GM19238 (cell line): ENCODE results near the gene SCNN1B.
"Not testable (repeated sequence)": the region's sequence is repeated elsewhere in the genome, so short reads cannot be mapped to it uniquely, and the experiment has no call there.

Experiments
- DNase-seq: peaks from one replicate; pipeline ENCODE4 v3.0.0; 2011; ENCODE audit warnings: low spot score; ENCODE audit not compliant: insufficient read length

The SCNN1B gene, protein sequence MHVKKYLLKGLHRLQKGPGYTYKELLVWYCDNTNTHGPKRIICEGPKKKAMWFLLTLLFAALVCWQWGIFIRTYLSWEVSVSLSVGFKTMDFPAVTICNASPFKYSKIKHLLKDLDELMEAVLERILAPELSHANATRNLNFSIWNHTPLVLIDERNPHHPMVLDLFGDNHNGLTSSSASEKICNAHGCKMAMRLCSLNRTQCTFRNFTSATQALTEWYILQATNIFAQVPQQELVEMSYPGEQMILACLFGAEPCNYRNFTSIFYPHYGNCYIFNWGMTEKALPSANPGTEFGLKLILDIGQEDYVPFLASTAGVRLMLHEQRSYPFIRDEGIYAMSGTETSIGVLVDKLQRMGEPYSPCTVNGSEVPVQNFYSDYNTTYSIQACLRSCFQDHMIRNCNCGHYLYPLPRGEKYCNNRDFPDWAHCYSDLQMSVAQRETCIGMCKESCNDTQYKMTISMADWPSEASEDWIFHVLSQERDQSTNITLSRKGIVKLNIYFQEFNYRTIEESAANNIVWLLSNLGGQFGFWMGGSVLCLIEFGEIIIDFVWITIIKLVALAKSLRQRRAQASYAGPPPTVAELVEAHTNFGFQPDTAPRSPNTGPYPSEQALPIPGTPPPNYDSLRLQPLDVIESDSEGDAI

DNA sequence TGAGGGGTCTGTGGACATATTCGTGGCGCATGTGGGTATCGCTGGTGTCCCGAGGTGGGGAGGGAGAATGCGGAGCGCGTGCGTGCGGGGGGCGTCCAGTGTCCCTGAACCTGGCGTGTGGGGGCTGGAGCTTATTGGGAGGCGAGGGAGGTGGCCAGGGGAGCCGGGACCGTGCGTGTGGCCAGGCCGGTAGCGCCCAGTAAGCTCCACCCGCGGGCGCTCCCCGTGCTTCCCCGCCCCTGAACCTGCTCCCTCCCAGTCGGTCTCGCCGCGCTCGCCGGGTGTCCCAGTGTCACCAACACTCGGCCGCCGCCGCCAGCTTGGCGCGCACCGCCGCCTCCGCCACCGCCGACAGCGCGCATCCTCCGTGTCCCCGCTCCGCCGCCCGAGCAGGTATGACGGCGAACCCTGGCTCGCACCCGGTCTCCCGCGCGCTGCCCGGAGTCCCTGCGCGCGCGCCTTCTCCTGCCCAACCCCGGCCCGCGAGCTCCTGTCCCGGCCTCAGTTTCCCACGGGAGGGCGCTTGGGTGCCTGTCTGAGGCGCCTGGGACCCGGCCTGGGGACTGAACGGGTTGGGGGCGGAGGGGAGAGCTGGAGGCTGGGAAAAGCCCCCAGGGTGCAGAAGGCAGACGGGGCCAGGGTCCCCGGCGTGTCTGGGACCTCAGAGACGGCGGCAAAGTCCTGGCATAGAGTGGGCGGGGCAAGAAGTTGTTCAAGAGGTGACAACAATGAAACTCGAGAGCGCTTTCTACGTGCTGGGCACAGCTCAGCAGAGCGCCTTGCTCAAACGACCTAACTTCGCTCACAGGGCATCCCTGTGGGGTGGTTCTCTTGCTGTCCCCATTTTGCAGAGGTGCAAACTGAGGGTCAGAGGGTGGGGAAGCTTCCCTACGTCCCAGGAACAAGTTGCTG is at the start of gene SCNN1B:
SCNN1B (plus strand) TSS at position 258 of the 912 bp plus-strand sequence. CDS start 46,298 bp downstream, outside the sequence.
- no peak for DNase-seq

DNA sequence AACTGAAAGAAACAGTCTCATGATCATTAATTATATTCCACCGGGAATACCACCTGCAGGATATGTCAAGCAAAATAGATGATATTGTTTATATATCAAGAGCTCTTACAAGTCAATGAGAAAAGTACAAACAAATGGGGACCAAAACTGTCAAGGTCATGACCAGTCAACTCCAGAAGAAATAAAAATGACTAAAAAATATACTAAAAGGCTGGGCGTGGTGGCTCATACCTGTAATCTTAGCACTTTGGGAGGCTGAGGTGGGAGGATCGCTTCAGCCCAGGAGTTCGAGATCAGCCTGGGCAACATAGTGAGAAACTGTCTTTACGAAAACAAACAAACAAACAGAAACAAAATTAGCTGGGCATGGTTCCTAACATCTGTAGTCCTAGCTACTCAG is 49.8 kb upstream of the SCNN1B start:
- DNase-seq: no peak

DNA sequence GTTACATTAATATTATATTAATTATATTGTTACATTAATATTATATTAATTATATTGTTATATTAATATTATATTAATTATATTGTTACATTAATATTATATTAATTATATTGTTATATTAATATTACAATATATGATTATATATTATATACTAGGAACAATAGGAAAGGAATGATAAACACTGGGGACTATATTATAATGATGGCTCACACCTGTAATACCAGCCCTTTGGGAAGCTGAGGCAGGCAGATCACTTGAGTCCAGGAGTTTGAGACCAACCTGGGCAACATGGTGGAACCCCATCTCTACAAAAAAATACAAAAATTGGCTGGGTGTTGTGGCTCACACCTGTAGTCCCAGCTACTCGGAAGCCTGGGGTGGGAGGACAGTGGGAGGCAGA is 48.5 kb upstream of the SCNN1B start:
- not testable (repeated sequence) for DNase-seq

DNA sequence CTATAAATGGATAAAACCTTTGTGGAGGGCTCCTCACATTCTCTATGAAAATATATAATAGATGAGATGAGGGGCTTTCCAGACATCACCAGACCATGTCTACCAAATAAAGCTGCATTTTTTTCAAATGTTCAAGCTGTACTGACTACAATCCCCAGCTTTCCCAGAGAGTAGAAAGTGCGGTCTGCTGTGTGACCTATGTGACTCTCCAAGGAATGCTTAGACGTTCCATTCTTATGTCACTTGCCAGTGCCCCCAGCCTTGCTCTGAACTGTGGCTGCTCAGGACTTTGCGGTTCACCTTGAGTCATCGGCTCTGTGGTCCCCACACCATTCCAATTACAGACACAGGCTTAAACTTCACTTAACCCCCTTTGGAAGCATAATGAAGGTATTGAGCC is 47.8 kb upstream of the SCNN1B start:
- DNase-seq: no peak

DNA sequence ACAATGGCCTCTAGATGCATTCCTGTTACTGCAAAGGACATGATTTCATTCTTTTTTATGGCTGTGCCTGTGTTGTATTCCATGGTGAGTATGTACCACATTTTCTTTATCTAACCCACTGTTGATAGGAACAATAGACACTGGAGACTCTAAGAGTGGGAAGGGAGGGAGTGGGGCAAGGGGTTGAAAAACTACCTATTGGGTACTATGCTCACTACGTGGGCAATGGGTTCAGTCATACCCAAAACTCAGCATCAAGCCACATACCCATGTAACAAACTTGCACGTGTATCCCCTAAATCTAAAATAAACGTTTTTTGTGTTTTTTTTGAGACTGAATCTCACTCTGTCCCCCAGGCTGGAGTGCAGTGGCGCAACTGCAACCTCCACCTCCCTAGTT is 47.1 kb upstream of the SCNN1B start:
- no peak for DNase-seq

DNA sequence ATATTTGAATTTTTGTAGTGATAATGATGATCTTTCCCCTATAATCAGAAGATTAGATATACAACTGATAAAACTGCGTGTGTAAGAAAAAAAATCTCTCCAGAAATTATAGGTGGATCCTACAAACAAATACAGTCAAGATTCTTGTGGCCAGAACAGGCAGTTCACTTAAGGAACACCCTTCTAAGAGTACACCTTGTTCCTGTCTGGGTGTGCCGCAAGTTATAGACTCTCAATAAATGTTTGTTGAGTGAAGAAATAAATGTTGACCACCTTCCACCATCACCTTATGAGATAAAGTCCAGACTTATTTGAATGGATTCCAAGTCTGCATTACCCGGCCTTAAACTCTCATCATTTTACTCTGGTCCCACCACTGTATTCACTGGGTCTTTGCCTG is 45.7 kb upstream of the SCNN1B start:
- no peak for DNase-seq

DNA sequence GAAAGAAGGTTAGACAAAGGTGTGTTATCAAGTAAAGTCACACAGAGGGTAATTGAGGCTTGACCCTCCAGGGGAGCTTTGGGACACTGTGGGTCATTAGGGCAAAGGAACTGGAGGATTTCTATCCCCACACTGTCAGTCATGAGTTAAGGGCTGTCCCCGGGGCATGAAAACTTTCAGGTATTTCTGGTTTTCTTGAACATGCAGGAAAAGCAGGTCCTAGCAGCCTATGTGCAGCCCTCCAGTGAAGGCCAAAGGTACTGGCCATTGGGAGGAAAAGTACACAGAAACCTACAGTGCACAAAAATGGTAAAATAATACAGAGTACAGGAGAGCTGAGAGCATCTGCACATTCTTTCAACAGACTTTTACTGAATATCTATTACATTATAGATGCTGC is 44.4 kb upstream of the SCNN1B start:
- no peak for DNase-seq

DNA sequence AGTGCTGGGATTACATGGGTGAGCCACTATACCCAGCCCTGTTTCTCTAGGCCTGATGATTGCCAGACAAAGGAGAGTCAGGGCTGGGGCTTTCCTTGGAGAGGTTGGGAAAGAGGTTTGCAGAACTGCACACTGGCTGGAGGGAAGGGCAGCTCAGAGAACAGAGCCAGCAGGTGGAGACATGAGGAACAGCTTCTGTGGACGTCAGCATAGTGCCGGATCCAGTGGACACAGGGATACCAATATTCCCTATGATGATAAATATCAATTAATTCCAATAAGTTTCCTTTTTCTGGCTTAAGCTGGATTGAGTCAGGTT is 43.2 kb upstream of the SCNN1B start:
- no peak for DNase-seq

DNA sequence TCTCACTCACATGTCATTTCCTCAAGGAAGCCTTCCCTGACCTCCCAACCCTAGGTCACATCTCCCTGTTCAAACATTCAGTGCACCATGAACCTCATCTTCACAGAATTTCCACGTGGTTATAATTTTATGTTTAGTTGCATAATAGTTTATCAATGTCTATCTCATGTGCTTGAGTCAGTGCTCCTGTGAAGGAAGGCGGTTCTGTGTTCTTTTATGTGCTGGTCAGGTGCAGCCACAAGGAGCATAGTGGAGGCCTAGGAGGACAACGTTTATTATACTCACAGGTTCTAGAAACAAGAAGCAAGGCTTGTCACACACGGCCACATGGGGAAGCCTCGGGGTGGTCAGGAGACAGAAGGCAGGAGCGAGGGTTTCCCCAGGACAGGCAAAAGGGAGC is 34.5 kb upstream of the SCNN1B start:
- DNase-seq: no peak

DNA sequence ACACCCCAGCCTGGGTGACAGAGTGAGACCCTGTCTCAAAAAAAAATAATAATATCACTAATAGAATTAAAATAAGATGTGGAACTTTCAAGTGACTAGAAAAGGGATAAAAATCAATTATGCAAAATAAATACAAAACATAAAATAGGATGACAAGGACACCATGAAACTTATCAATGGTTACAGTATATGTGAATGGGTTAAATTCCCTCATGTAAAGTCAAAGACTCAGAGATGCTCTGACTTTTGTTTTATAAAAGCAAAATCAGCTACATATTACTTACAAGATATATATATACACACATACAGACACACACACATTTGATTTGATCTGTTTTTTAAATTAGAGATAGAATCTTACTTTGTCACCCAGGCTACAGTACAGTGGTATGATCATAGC is 33.5 kb upstream of the SCNN1B start:
- no peak for DNase-seq

DNA sequence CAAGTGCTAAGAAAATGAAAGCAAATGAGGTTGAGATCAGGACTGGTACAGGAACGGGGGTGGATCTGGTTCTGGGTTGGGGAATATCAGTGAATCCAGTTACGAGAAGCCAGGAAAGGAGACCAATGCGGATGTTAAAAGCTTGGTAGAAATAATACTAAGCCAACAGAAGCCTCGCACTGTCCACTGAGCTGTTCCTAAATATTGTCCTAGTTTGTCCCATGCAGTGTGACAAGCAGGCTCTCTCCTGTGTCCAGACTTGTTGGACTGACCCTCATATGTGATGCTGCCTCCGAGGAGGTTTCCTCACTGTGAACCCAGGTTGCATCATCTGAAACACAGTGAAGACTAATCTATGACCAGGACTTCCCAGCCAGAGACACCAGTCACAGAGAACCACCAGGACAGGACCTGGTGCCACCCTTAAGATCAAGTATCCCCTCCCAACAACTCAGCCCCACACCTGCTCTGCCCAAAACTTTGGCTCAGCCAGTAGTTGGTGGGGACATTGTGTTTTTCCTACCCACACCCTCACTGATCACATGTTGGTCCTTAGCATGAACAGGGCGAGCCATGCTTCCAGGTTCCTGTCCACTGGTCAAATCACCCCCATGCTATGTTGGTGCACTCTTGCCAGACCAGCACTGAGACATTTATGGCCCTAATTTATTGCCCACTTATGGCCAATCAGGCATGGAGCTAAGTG is 32.7 kb upstream of the SCNN1B start:
- DNase-seq: no peak

DNA sequence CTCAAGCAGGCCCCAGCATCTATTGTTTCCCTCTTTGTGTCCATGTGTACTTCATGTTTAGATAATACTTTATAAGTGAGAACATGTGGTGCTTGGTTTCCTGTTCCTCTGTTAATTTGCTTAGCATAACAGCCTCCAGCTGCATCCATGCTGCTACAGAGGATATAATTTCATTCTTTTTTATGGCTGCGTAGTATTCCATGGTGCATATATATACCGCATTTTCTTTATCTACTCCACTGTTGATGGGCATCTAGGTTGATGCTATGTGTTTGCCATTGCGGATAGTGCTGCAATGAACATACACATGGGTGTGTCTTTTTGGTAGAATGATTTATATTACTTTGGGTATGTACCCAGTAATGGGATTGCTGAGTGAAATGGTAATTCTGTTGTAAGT is 31.4 kb upstream of the SCNN1B start:
- DNase-seq: no peak

DNA sequence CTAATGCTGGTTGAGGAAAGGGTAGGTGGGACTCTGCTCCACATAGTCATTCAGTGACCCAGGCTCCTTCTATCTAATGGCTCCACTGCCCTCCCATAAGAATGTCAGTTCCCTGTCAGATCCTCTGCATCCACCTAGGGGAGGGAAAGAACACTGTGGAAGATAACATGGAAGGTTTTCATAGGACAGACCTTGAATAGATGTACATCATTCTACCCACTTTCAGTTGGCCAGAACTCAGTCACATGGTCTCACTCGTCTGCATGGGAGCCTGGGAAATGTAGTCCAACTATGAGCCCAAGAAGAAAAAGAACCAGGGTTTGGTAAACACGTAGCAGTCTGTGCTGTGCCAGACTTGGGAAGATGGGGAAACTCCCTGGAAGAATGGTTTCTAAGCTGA is 27.1 kb upstream of the SCNN1B start:
- DNase-seq: no peak

DNA sequence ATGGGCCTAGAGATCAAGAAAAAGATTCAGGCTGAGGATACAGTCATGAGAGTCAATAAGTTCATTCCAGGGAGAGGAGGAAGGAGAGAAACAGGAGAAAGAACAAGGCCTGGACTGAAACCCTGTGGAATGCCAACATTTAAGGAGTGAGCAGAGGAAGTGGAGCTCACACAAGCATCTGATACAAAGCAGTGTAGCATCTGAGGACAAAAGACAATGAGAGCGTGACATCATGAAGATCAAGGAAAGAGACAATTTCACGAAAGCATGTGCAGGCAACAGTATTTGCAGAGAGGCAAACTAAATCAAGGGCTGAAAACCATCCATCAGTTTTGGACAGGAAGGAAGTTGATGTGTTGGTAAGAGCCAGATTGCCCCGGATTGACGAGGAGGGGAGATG is 25.3 kb upstream of the SCNN1B start:
- DNase-seq: no peak

DNA sequence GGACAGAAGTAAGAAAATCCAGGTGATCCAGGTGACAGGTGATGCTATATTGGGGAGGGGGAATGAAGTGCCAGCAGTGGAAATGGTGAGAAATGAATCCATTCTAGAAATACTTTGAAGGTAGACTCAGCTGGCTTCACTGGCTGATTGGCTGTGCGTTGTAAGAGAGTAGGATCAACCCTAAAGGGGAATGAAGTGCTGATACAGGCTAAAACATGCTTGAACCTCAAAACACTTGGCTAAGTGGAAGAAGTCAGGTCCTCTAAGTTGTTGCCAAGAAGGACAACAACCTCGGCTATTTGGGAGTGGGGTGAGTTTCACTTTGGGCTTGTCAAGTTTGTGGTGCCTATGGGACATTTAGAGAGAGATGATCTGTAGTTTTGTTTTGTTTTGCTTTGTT is 24.1 kb upstream of the SCNN1B start:
- DNase-seq: no peak

DNA sequence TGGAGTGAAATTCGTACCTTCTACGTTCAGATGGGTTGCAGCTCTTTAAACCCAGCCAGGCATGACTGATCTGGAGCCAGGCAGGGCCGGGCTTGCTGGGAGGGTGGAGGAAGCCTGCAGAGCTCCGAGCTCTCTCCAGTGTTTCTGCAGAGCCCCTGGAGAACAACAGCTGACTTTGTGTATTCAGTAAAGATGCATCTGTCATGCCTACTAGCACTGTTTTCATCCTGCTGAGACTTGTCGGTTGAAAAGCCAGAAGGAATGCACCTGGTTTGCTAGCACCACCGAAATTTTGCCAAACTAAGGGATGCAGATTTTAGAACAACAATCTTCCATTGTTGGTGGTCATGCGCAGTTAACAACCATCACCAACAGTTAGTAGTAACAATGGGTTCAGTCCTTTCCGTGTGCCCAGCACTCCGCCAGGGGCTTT is 22.4 kb upstream of the SCNN1B start:
- no peak for DNase-seq

DNA sequence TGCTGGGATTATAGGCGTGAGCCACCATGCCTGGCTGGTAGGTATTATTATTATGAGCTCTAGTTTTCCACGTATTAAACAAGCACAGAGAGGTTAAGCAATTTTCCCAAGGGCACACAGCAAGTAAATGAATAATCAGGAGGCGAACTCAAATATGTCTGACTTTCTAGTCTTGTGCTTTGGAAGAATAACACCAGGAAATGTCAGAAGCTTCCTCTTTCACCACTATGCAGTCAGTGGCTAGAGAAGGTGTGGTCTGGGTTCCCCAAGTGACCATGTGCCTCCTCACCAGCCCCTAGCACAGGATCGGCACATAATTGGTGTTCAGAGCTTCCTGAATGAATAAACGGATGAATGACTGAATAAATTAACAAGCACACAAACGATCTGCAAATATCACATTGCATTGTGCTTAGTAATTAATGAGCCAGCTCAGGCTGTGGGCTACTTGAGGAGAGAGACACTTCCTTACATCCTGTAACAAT is 21.6 kb upstream of the SCNN1B start:
- no peak for DNase-seq

DNA sequence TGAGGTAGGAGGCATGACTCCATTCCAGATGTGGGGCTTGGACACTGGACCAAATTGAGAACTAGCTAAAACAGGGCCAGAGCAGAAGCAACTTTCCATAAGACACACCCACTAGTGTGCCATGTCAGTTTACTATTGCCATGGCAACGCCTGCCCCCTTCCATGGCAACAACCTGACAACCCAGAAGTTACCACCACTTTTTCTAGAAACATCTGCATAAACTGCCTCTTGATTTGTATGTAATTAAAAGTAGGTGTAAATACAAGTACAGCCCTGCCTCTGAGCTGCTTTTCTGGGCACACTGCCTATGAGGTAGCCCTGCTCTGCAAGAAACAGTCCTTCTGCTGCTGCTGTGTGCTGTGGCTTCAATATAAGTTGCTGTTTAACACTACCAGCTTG is 19.5 kb upstream of the SCNN1B start:
- DNase-seq: no peak

DNA sequence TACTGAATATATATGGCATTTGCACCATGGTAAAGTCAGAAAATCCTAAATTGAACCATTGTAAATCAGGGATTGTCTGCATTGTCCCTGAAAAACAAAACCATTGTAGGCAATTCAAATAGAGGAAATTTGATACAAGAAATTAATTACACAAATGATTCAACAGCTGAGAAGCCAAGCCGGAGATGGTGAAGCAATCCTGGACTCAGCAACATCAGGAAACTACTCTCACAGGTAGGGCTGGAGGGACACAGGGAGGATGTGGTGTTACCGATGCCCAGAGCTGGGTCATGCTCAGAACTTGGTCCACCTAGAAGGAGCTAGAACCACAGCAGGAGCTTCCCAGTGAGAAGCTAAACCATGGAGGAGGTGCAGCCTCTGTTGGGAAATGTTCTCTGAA is 18.5 kb upstream of the SCNN1B start:
- no peak for DNase-seq

DNA sequence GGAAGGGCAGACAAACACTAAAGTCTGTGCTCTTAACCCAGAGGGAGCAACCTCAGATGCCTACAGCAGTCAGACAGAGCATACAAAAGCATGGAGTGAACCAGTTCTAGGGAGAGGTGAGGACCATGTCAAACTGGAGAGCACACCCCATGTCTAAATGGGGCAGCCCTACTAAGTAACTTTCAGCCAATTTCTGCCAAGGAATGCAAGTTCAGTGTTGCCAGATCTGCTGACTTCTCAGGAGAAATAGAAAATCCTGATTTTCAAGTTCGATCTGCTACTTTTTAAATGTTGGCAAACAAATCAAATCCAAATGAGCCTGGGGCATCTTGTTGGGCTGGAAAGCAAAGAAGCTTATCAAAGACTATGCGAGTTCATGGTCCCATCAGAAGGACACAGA is 17.5 kb upstream of the SCNN1B start:
- DNase-seq: no peak

DNA sequence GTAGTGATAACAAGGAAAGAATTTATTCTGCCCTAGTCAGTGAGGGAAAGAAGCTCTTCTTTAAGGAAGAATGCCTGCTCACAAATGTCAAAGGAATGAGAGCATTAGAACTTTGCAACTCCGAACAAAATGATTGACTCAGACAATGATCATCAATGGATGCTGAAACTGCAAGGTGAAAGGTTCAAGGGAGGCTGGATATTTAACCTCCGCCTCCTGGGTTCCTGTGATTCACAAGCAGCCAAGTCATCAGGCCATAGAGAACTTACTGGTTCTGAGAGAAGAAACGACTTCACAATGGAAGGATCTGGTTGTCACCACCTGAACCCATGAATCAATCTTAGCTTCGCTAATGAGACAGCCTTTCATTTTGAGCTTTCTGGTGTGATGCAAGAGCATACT is 16.0 kb upstream of the SCNN1B start:
- DNase-seq: no peak
